ENCODE data around the gene GRAMD1C.
A peak's percentile ranks its signal among the peaks of the same experiment; 100 is the strongest.
"Not testable (repeated sequence)": the region's sequence is repeated elsewhere in the genome, so short reads cannot be mapped to it uniquely, and the experiment has no call there.

GRAMD1C gene

DNA sequence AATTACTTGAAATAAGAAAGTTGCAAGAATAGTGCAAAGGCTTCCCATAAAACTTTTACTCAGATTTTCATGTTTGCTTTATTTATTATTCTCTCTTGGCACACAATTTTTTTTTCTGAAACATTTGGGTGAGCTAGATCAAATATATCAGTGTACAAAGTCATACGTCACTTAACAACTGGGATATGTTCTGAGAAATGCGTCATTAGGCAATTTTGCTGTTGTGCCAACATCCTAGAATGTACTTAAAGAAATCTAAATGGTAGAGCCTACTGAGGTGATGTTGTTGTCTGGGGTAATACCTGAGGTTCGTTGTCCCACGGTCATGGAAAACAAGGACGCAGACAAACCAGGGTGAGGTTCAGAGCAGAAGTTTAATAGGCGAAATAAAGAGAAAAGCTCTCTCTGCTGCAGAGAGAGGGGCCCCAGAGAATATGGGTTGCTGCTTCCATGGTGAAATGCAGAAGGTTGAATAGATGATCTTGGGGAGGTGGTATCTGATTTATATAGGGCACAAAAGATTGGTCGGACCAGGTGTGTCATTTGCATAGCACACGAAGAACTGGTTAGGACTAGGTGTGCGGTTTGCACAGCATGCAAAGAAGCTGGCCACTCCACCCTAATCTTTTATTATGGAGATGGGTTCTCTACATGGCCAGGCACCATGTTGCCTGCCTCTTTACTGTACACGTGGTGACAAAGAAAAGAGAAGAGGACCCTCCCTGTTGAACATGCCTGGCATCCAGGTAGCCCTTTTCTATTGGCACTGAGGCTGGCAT, 8.8 kb upstream of the GRAMD1C start:
- Histone ChIP-seq H3K36me3 (ENCODE audit: control insufficient read depth, insufficient read depth, low read length, severe bottlenecking) (no peaks in the 10 kb centered on the region), H3K9me3 (ENCODE audit: control insufficient read depth, low read length) (no peaks in the 10 kb centered on the region), H3K4me1 (ENCODE audit: control insufficient read depth, insufficient read depth, low read length) (no peaks in the 10 kb centered on the region), H3K9ac (ENCODE audit: low read length) (no peak overlapping the region), H3K4me3 (ENCODE audit: low read length) (no peak overlapping the region), H3K27me3 (replicated peaks; ENCODE audit: control insufficient read depth, insufficient read depth, low read length) (no peaks in the 10 kb centered on the region)
- DNase-seq (ENCODE audit: low read depth): no peak

DNA sequence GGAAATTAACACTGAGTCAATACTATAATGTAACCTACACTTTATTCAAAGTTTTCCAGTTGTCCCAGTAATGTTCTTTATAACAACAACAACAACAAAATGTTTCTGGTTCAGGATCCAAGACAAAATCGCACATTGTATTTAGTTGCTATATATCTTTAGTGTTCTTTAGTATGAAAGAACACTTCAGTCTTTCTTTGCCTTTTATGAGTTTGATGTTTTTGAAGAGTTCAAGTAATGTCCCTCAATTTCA, 7.6 kb upstream of the GRAMD1C start:
- no peaks in the 10 kb centered on the region for H3K36me3 ChIP-seq (ENCODE audit: control insufficient read depth, insufficient read depth, low read length, severe bottlenecking)
- no peaks in the 10 kb centered on the region for H3K4me1 ChIP-seq (ENCODE audit: control insufficient read depth, insufficient read depth, low read length)
- no peak overlapping the region for H3K9ac ChIP-seq (ENCODE audit: low read length)
- H3K4me3 ChIP-seq (ENCODE audit: low read length): no peak overlapping the region
- no peaks in the 10 kb centered on the region for H3K27me3 ChIP-seq (replicated peaks; ENCODE audit: control insufficient read depth, insufficient read depth, low read length)
- no peaks in the 10 kb centered on the region for H3K9me3 ChIP-seq (ENCODE audit: control insufficient read depth, low read length)
- DNase-seq (ENCODE audit: low read depth): no peak

DNA sequence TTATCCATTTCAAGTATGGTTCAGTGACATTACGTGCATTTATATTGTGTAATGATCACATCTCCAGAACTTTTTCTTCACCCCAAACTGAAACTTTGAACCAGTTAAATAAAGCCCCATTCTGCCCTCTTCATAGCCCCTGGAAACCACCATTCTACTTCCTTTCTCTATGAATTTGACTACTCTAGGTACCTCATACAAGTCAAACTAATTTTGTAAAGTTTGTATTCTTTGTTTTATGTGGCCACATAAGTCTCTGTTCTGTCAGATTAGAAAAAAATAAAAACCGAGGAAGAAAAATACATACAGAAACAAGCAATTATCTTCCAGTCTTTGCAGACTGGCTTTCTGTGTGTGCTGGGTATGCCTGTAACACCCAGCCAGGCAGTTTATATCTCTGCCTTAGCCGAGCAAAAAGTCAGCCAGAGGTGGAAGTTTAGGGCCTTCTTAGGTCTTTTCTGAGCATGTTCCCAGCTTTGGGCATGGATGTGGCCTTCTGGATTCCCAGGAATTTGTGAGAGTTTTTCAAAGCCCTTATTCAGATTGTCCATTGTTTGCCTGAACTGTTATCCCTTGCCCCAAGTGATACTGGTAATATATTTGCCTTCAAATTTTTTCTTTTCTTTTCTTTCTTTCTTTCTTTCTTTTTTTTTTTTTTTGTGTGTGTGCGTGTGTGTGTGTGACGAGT, 6.0 kb upstream of the GRAMD1C start:
- Histone ChIP-seq H3K4me1 (ENCODE audit: control insufficient read depth, insufficient read depth, low read length) (no peaks in the 10 kb centered on the region), H3K9ac (ENCODE audit: low read length) (no peak overlapping the region), H3K4me3 (ENCODE audit: low read length) (no peak overlapping the region), H3K9me3 (ENCODE audit: control insufficient read depth, low read length) (no peaks in the 10 kb centered on the region), H3K36me3 (ENCODE audit: control insufficient read depth, insufficient read depth, low read length, severe bottlenecking) (no peaks in the 10 kb centered on the region), H3K27me3 (replicated peaks; ENCODE audit: control insufficient read depth, insufficient read depth, low read length) (no peaks in the 10 kb centered on the region)
- DNase-seq (ENCODE audit: low read depth): no peak

DNA sequence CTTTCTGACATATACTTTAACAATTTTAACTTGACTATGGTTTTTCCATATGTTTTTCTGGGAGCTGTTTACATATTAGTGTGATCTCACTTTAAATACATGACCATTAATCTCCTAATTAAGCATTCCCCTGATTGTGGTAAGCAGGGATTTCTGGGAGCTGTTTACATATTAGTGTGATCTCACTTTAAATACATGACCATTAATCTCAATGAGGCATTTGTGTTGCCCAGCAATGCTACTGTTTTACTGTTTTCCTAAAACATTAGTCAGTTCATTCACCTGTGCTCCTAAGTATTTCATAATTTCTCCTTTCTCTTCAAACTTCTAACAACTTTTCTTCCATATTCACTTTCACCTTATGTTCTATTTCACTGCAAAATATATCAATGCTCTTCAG, 3.6 kb upstream of the GRAMD1C start:
- H3K9me3 ChIP-seq (ENCODE audit: control insufficient read depth, low read length): no peaks in the 10 kb centered on the region
- no peak overlapping the region for H3K4me3 ChIP-seq (ENCODE audit: low read length)

DNA sequence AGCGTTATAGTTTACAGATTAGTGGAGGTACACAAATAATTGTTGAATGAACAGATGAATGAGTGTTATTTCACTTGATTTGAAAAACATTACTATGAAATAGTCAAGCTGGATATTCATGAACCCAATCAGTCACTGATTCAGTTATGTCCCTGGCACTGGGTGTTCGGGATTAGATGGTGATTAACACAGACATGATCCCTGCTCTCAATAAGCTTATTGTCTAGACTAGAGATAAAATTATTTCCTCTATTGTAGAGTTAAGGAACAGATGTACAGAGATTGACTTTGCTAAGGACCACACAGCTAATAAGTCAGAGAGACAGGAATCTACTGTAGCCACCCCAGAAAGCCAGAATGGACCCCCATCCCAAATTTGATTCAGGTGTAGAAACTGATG, 963 bp downstream of the GRAMD1C start:
- Histone ChIP-seq H3K4me3 (ENCODE audit: low read length) (peak overlapping the region; percentile 87), H3K27me3 (replicated peaks; ENCODE audit: control insufficient read depth, insufficient read depth, low read length) (no peaks in the 10 kb centered on the region), H3K4me1 (ENCODE audit: control insufficient read depth, insufficient read depth, low read length) (peaks cover 2% of the 10 kb centered on the region), H3K9ac (ENCODE audit: low read length) (no peak overlapping the region), H3K36me3 (ENCODE audit: control insufficient read depth, insufficient read depth, low read length, severe bottlenecking) (no peaks in the 10 kb centered on the region), H3K9me3 (ENCODE audit: control insufficient read depth, low read length) (no peaks in the 10 kb centered on the region)
- no peak for DNase-seq (ENCODE audit: low read depth)

More for the DNA sequence above, 3.6 kb upstream of the GRAMD1C start:
- no peak for DNase-seq (ENCODE audit: low read depth)
- H3K36me3 ChIP-seq (ENCODE audit: control insufficient read depth, insufficient read depth, low read length, severe bottlenecking): no peaks in the 10 kb centered on the region
- H3K9ac ChIP-seq (ENCODE audit: low read length): no peak overlapping the region
- peaks cover 2% of the 10 kb centered on the region for H3K4me1 ChIP-seq (ENCODE audit: control insufficient read depth, insufficient read depth, low read length)
- H3K27me3 ChIP-seq (replicated peaks; ENCODE audit: control insufficient read depth, insufficient read depth, low read length): no peaks in the 10 kb centered on the region

DNA sequence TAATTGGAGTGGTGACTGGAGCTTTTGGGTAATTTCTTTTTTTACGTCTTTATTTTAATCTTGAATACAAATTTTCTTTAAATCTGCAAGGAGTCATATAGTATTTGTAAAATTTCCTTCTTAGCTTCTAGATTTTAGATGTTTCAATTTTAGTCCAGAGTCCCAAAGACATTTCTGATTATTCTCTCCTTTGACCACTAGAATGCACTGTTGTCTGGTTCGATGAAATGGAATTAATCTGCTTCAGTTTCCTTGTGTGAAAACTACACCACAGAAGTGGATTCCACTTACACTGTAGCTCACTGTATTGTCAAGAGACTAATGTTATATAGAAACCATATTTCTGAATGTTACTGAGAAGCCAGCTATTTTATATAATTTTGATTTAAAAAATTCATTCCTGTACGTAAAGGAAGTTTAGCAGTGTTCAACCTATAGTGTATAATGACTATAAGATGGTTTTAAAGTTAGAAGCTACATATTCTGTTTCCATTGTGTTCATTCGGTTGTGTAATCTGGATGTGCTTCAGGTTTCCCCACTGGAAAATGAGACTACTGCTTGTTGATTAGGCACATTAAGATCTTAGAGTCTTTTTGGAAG, 6.1 kb downstream of the GRAMD1C start:
- H3K36me3 ChIP-seq (ENCODE audit: control insufficient read depth, insufficient read depth, low read length, severe bottlenecking): no peaks in the 10 kb centered on the region
- no peak overlapping the region for H3K9ac ChIP-seq (ENCODE audit: low read length)
- no peaks in the 10 kb centered on the region for H3K27me3 ChIP-seq (replicated peaks; ENCODE audit: control insufficient read depth, insufficient read depth, low read length)
- no peaks in the 10 kb centered on the region for H3K9me3 ChIP-seq (ENCODE audit: control insufficient read depth, low read length)
- H3K4me1 ChIP-seq (ENCODE audit: control insufficient read depth, insufficient read depth, low read length): no peaks in the 10 kb centered on the region
- H3K4me3 ChIP-seq (ENCODE audit: low read length): no peak overlapping the region
- DNase-seq (ENCODE audit: low read depth): peak; percentile 76

DNA sequence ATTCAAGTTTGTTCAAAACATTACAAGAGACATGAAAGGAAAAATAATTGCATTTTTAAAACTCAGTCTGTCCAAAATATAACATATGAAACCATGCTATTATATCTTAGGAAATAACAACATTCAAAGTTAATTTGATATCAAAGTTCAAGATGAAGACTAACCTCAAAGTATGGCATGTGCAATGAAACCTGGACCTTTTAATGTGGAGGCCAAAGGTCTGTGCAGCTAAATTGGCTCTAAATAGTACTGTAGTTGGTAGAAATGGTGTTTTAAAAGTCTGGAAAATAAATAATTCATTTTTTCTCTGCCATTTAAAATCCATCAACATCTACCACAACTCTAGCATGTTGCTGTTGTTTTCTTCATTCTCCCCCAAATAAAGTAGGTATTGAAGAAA, 8.7 kb downstream of the GRAMD1C start:
- Histone ChIP-seq H3K36me3 (ENCODE audit: control insufficient read depth, insufficient read depth, low read length, severe bottlenecking) (no peaks in the 10 kb centered on the region), H3K4me1 (ENCODE audit: control insufficient read depth, insufficient read depth, low read length) (no peaks in the 10 kb centered on the region), H3K27me3 (replicated peaks; ENCODE audit: control insufficient read depth, insufficient read depth, low read length) (no peaks in the 10 kb centered on the region), H3K9me3 (ENCODE audit: control insufficient read depth, low read length) (no peaks in the 10 kb centered on the region), H3K4me3 (ENCODE audit: low read length) (no peak overlapping the region), H3K9ac (ENCODE audit: low read length) (no peak overlapping the region)
- no peak for DNase-seq (ENCODE audit: low read depth)

DNA sequence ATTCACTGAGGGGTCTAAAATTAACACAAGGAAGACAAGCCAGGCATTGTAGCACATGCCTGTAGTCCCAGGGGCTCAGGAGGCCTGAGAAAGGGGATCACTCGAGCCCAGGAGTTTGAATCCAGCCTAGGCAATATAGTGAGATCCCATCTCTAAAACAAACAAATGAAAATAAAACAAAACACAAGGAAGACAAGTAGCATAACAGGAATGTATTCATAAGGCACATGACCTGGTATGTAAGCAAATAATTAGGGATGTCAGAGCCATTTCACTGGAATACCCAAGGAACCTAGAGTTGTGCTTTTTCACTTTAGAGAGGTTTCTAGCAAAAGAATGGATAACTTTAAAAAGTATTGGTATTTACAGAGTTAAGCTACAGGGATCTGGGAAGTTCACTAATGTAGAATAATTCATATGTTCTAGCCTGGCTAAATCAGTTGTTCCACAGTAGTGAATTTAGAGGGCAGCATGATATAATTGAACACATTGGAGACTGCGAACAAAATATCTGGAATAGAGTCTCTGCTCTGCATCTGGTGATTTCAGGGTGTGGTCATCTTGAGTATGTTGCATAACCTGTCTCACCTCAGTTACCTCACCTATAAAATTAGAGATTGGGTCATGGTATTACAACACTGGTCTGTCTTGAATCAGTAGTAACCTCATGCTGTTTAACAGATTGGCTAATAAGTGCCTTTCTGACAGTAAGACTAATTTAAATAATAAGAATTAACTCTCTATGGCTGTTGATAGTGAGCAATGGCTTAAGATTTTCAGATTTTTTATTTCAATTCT, 9.3 kb downstream of the GRAMD1C start:
- H3K4me3 ChIP-seq (ENCODE audit: low read length): no peak overlapping the region
- H3K27me3 ChIP-seq (replicated peaks; ENCODE audit: control insufficient read depth, insufficient read depth, low read length): no peaks in the 10 kb centered on the region
- no peak overlapping the region for H3K9ac ChIP-seq (ENCODE audit: low read length)
- DNase-seq (ENCODE audit: low read depth): no peak
- no peaks in the 10 kb centered on the region for H3K4me1 ChIP-seq (ENCODE audit: control insufficient read depth, insufficient read depth, low read length)
- no peaks in the 10 kb centered on the region for H3K9me3 ChIP-seq (ENCODE audit: control insufficient read depth, low read length)
- no peaks in the 10 kb centered on the region for H3K36me3 ChIP-seq (ENCODE audit: control insufficient read depth, insufficient read depth, low read length, severe bottlenecking)

DNA sequence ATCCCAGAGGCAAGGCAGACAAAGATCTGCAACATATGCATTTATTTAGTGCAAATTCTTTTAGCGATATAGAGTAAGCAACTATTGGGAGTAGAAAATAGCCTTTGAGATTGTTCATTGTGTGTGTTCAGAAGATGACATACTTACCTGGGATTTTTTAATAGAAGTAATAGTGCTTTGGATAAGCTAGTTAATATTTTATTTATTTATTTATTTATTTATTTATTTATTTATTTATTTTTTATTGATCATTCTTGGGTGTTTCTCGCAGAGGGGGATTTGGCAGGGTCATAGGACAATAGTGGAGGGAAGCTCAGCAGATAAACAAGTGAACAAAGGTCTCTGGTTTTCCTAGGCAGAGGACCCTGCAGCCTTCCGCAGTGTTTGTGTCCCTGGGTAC, 10.5 kb downstream of the GRAMD1C start:
- not testable (repeated sequence) for DNase-seq (ENCODE audit: low read depth); H3K27me3 ChIP-seq (replicated peaks; ENCODE audit: control insufficient read depth, insufficient read depth, low read length); H3K4me3 ChIP-seq (ENCODE audit: low read length); H3K9me3 ChIP-seq (ENCODE audit: control insufficient read depth, low read length); H3K9ac ChIP-seq (ENCODE audit: low read length); H3K4me1 ChIP-seq (ENCODE audit: control insufficient read depth, insufficient read depth, low read length); H3K36me3 ChIP-seq (ENCODE audit: control insufficient read depth, insufficient read depth, low read length, severe bottlenecking)

DNA sequence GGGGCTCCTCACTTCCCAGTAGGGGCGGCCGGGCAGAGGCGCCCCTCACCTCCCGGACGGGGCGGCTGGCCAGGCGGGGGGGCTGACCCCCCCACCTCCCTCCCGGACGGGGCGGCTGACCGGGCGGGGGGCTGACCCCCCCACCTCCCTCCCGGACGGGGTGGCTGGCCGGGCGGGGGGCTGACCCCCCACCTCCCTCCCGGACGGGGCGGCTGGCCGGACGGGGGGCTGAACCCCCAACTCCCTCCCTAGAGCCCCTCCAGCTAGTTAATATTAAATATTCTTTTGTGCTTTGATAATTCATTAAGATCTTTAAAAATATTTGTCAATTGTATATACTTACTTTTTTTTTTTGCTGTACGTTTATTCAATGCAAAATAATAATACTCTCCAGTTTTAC, 11.3 kb downstream of the GRAMD1C start:
- not testable (repeated sequence) for H3K4me3 ChIP-seq (ENCODE audit: low read length); H3K9me3 ChIP-seq (ENCODE audit: control insufficient read depth, low read length); H3K36me3 ChIP-seq (ENCODE audit: control insufficient read depth, insufficient read depth, low read length, severe bottlenecking); DNase-seq (ENCODE audit: low read depth); H3K27me3 ChIP-seq (replicated peaks; ENCODE audit: control insufficient read depth, insufficient read depth, low read length); H3K9ac ChIP-seq (ENCODE audit: low read length); H3K4me1 ChIP-seq (ENCODE audit: control insufficient read depth, insufficient read depth, low read length)

DNA sequence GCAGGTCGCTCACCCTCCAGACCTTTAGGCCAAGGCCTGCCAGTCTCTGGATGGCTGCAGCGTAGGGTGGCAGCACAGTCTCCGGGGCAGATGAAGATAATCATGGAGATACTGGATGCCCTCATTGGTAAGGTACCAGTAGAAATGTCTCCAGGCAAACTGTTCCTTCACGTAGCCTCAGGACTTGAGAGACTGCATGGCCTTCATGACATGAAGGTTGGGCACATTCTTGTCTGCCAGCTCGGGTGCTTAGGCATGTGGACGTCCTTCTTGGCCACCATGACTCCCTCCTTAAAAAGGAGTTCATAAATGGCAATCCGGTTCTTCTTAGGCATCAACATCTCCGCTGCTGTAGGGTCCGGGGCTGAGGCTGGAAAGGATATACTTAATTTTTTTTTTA, 11.8 kb downstream of the GRAMD1C start:
- not testable (repeated sequence) for H3K4me1 ChIP-seq (ENCODE audit: control insufficient read depth, insufficient read depth, low read length); DNase-seq (ENCODE audit: low read depth); H3K36me3 ChIP-seq (ENCODE audit: control insufficient read depth, insufficient read depth, low read length, severe bottlenecking); H3K27me3 ChIP-seq (replicated peaks; ENCODE audit: control insufficient read depth, insufficient read depth, low read length); H3K4me3 ChIP-seq (ENCODE audit: low read length); H3K9me3 ChIP-seq (ENCODE audit: control insufficient read depth, low read length); H3K9ac ChIP-seq (ENCODE audit: low read length)
